GM13976 (cell line): ENCODE measurements around the gene CUZD1.

Experiments
- DNase-seq: peaks from one replicate; pipeline ENCODE4 v3.0.0; 2012; ENCODE audit warnings: low spot score
- CTCF ChIP-seq: IDR thresholded peaks from 2 replicates; pipeline ENCODE4 v1.5.1; 2012; ENCODE audit warnings: borderline replicate concordance, mild to moderate bottlenecking; ENCODE audit not compliant: insufficient read depth; ENCODE audit errors: extremely low read depth, missing control alignments, control extremely low read depth
- in situ Hi-C: fragments of 300-500 bp; cut with MboI; formaldehyde crosslinking; loops from one replicate; pipeline ENCODE4 v1.12.0; 2022; ENCODE audit warnings: low sequenced_read_pairs, mixed read lengths, inconsistent platforms; ENCODE audit not compliant: unreplicated experiment

Gene CUZD1

GRCh38 chr10:122795924-122796323 lies 49.7 kb downstream of the CUZD1 start:
- TF ChIP-seq CTCF: no peak
- no peak for DNase-seq
- in situ Hi-C loops: no loop called here

- DNase-seq: peak; percentile 69
- no peak for TF ChIP-seq CTCF
- in situ Hi-C loops: no loop called here
Observed at GRCh38 chr10:122786269-122786668, 59.4 kb downstream of the CUZD1 start.

- in situ Hi-C loops: no loop called here
- TF ChIP-seq CTCF: no peak
- no peak for DNase-seq
Observed at GRCh38 chr10:122782911-122783310, 62.7 kb downstream of the CUZD1 start.
